ENCODE data around the gene CCDC92.

GRCh38 chr12:123976227-123976826, 3.7 kb upstream of the CCDC92 start:
- TF ChIP-seq EZH2 (IDR thresholded peaks at IDR 0.05; ENCODE audit: borderline replicate concordance, low read depth, low read length, severe bottlenecking) (no peak), GATA2 (IDR thresholded peaks at IDR 0.05; ENCODE audit: insufficient read depth, insufficient read length, low read depth, low read length) (no peak)
